ENCODE results near the gene HARBI1. TPM values are rescaled to one million over a fixed set of nuclear protein-coding genes. Genes with fewer than 3 reads are reported as not detected.

The HARBI1 gene
- total and polyA plus RNA-seq, 3 experiments from 2014 or later = 4.6 to 12.9 (median 5.3) TPM

GRCh38 chr11:46574656-46575055 lies 42.4 kb downstream of the HARBI1 start:
- Mint-ChIP-seq H3K4me3 (no peak overlapping the region), H3K27ac (peak overlapping the region in 3 of 8 donors; percentile 9 to 40 (median 25)), H3K4me1 (peaks cover 37 to 56% (median 51%) of the 10 kb centered on the region in 3 donors), H3K36me3 (peaks cover 6 to 20% (median 7%) of the 10 kb centered on the region in 3 donors), H3K9me3 (no peaks in the 10 kb centered on the region), H3K27me3 (no peaks in the 10 kb centered on the region)
- no peaks in the 10 kb centered on the region for H3K9me3 ChIP-seq (ENCODE audit: low read length)
- no peaks in the 10 kb centered on the region for H3K36me3 ChIP-seq (ENCODE audit: insufficient read depth, low read length)
- POLR2A ChIA-PET = interaction anchor here (0.6 kb wide), 2 partner anchors 99 to 246 kb away, joined by 4 to 5 read pairs; no protein-coding TSS in a partner anchor
- H3K4me1 ChIP-seq (ENCODE audit: insufficient read depth, low read length) = peaks cover 8% of the 10 kb centered on the region
- H3K27ac ChIP-seq (ENCODE audit: low read depth, low read length) = no peak overlapping the region
- no peaks in the 10 kb centered on the region for H3K27me3 ChIP-seq (ENCODE audit: insufficient read depth, low read length, poor library complexity, severe bottlenecking)
- no peak for DNase-seq
- H3K4me3 ChIP-seq (ENCODE audit: low read length) = no peak overlapping the region
- CTCF ChIA-PET = no interaction called here

GRCh38 chr11:46570790-46571398 lies 46.1 kb downstream of the HARBI1 start:
- no peaks in the 10 kb centered on the region for H3K9me3 ChIP-seq (ENCODE audit: low read length)
- no peak overlapping the region for H3K4me3 ChIP-seq (ENCODE audit: low read length)
- H3K9me3 Mint-ChIP-seq = no peaks in the 10 kb centered on the region
- H3K27me3 Mint-ChIP-seq = no peaks in the 10 kb centered on the region
- peaks cover 5 to 12% (median 6%) of the 10 kb centered on the region in 3 donors for H3K36me3 Mint-ChIP-seq
- H3K4me1 ChIP-seq (ENCODE audit: insufficient read depth, low read length) = peaks cover 8% of the 10 kb centered on the region
- H3K4me1 Mint-ChIP-seq = peaks cover 25 to 48% (median 37%) of the 10 kb centered on the region in 3 donors
- ChIA-PET POLR2A (interaction anchor here (0.7 kb wide), 1 partner anchor 10 kb away, joined by 3 read pairs; no protein-coding TSS in a partner anchor), CTCF (interaction anchor here (1.2 kb wide), 1 partner anchor 10 kb away, joined by 3 read pairs; no protein-coding TSS in a partner anchor)
- H3K4me3 Mint-ChIP-seq = peak overlapping the region in 2 of 7 donors; percentile 2 to 39
- H3K27ac ChIP-seq (ENCODE audit: low read depth, low read length) = no peak overlapping the region
- no peaks in the 10 kb centered on the region for H3K27me3 ChIP-seq (ENCODE audit: insufficient read depth, low read length, poor library complexity, severe bottlenecking)
- H3K27ac Mint-ChIP-seq = peak overlapping the region in 6 of 8 donors; percentile 5 to 48 (median 34)
- H3K36me3 ChIP-seq (ENCODE audit: insufficient read depth, low read length) = no peaks in the 10 kb centered on the region
- no peak for DNase-seq

- H3K9me3 Mint-ChIP-seq = no peaks in the 10 kb centered on the region
- Histone ChIP-seq H3K4me1 (ENCODE audit: insufficient read depth, low read length) (peaks cover 17% of the 10 kb centered on the region), H3K4me3 (ENCODE audit: low read length) (no peak overlapping the region), H3K9me3 (ENCODE audit: low read length) (no peaks in the 10 kb centered on the region), H3K36me3 (ENCODE audit: insufficient read depth, low read length) (no peaks in the 10 kb centered on the region), H3K27ac (ENCODE audit: low read depth, low read length) (no peak overlapping the region), H3K27me3 (ENCODE audit: insufficient read depth, low read length, poor library complexity, severe bottlenecking) (no peaks in the 10 kb centered on the region)
- H3K4me3 Mint-ChIP-seq = no peak overlapping the region
- peaks cover 0 to 6% (median 2%) of the 10 kb centered on the region in 3 donors for H3K36me3 Mint-ChIP-seq
- peak overlapping the region in 1 of 8 donors; percentile 29 for H3K27ac Mint-ChIP-seq
- ChIA-PET CTCF (no interaction called here), POLR2A (interaction anchor here (0.6 kb wide), 1 partner anchor 17 kb away, joined by 4 read pairs; no protein-coding TSS in a partner anchor)
- H3K27me3 Mint-ChIP-seq = no peaks in the 10 kb centered on the region
- DNase-seq = no peak
- H3K4me1 Mint-ChIP-seq = peaks cover 28 to 50% (median 44%) of the 10 kb centered on the region in 3 donors
Observed at GRCh38 chr11:46565232-46565840, 51.7 kb downstream of the HARBI1 start.

DNA sequence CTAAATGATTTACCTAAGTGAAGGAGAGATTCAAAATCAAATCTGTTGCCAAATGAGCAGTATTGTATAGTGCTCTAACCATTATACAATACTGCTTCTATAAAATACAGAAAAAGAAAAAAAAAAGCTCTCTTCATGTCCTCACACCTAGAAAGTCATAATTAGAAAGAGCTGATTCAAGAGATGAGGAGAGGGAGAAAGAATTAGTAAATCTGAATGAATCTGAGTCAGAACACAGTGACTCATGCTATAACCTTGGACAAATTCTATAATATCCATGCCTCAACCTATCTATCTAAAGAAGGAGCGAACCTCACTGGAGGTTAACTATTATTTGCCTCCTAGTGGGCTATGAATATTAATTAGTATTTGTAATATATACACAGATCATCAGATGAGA lies 52.6 kb downstream of the HARBI1 start:
- no peak overlapping the region for H3K27ac Mint-ChIP-seq

GRCh38 chr11:46562527-46562926 lies 54.5 kb downstream of the HARBI1 start:
- H3K27me3 Mint-ChIP-seq = no peaks in the 10 kb centered on the region
- Histone ChIP-seq H3K27me3 (ENCODE audit: insufficient read depth, low read length, poor library complexity, severe bottlenecking) (no peaks in the 10 kb centered on the region), H3K27ac (ENCODE audit: low read depth, low read length) (no peak overlapping the region), H3K4me3 (ENCODE audit: low read length) (no peak overlapping the region), H3K36me3 (ENCODE audit: insufficient read depth, low read length) (no peaks in the 10 kb centered on the region), H3K4me1 (ENCODE audit: insufficient read depth, low read length) (peaks cover 25% of the 10 kb centered on the region), H3K9me3 (ENCODE audit: low read length) (no peaks in the 10 kb centered on the region)
- CTCF ChIA-PET = interaction anchor here (1.0 to 3.9 kb wide), 2 partner anchors 26 to 55 kb away, joined by 3 to 12 read pairs; partner anchors contain the start of genes ATG13 and HARBI1
- peak overlapping the region in 1 of 7 donors; percentile 29 for H3K4me3 Mint-ChIP-seq
- H3K4me1 Mint-ChIP-seq = peaks cover 44 to 68% (median 62%) of the 10 kb centered on the region in 3 donors
- POLR2A ChIA-PET = no interaction called here
- H3K27ac Mint-ChIP-seq = peak overlapping the region in 7 of 8 donors; percentile 4 to 74 (median 64)
- H3K36me3 Mint-ChIP-seq = peaks cover 0 to 8% (median 2%) of the 10 kb centered on the region in 3 donors
- no peaks in the 10 kb centered on the region for H3K9me3 Mint-ChIP-seq
- no peak for DNase-seq

More for the DNA sequence above, 52.6 kb downstream of the HARBI1 start:
- DNase-seq = no peak
- Histone ChIP-seq H3K27ac (ENCODE audit: low read depth, low read length) (no peak overlapping the region), H3K27me3 (ENCODE audit: insufficient read depth, low read length, poor library complexity, severe bottlenecking) (no peaks in the 10 kb centered on the region), H3K36me3 (ENCODE audit: insufficient read depth, low read length) (no peaks in the 10 kb centered on the region), H3K9me3 (ENCODE audit: low read length) (no peaks in the 10 kb centered on the region), H3K4me1 (ENCODE audit: insufficient read depth, low read length) (peaks cover 20% of the 10 kb centered on the region), H3K4me3 (ENCODE audit: low read length) (no peak overlapping the region)
- H3K9me3 Mint-ChIP-seq = no peaks in the 10 kb centered on the region
- ChIA-PET POLR2A (no interaction called here), CTCF (no interaction called here)
- peaks cover 0 to 7% (median 2%) of the 10 kb centered on the region in 3 donors for H3K36me3 Mint-ChIP-seq
- peaks cover 34 to 55% (median 50%) of the 10 kb centered on the region in 3 donors for H3K4me1 Mint-ChIP-seq
- H3K27me3 Mint-ChIP-seq = no peaks in the 10 kb centered on the region
- no peak overlapping the region for H3K4me3 Mint-ChIP-seq

GRCh38 chr11:46560300-46560991 lies 56.6 kb downstream of the HARBI1 start:
- Histone ChIP-seq H3K27me3 (ENCODE audit: insufficient read depth, low read length, poor library complexity, severe bottlenecking) (no peaks in the 10 kb centered on the region), H3K36me3 (ENCODE audit: insufficient read depth, low read length) (no peaks in the 10 kb centered on the region), H3K4me3 (ENCODE audit: low read length) (peak overlapping the region; percentile 72), H3K4me1 (ENCODE audit: insufficient read depth, low read length) (peaks cover 35% of the 10 kb centered on the region), H3K9me3 (ENCODE audit: low read length) (no peaks in the 10 kb centered on the region), H3K27ac (ENCODE audit: low read depth, low read length) (peak overlapping the region; percentile 77)
- H3K4me3 Mint-ChIP-seq = peak overlapping the region; percentile 85 to 96 (median 88)
- no peaks in the 10 kb centered on the region for H3K9me3 Mint-ChIP-seq
- DNase-seq = peak in 1 of 5 donors; percentile 27
- H3K36me3 Mint-ChIP-seq = peaks cover 0 to 10% (median 2%) of the 10 kb centered on the region in 3 donors
- POLR2A ChIA-PET = interaction anchor here (0.8 to 2.0 kb wide), 5 partner anchors 10 to 57 kb away, joined by 3 to 13 read pairs (median 3); partner anchors contain the start of genes AMBRA1, ATG13 and HARBI1
- peaks cover 55 to 76% (median 73%) of the 10 kb centered on the region in 3 donors for H3K4me1 Mint-ChIP-seq
- no peaks in the 10 kb centered on the region for H3K27me3 Mint-ChIP-seq
- CTCF ChIA-PET = interaction anchor here (0.9 to 3.9 kb wide), 2 partner anchors 57 to 212 kb away, joined by 4 to 12 read pairs; partner anchors contain the start of genes ATG13 and HARBI1
- H3K27ac Mint-ChIP-seq = peak overlapping the region; percentile 63 to 98 (median 94)

DNA sequence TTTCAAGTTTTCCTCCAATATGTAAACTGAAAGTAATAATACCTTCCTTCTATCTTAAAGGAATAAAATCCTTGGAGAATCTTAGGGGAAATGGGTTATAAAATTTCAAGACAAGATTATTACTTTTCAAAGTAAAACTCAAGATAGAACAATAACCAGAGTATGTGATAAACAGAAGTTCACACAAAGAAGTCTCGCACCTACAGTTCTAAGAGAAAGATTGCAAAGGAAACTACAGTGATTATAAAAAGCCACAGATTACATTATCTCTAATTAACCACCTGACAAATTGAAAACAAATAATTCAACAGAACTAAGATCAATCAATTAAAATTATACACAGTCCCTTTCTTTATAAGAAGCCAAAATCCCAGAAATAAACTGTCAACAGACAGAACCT lies 57.2 kb downstream of the HARBI1 start:
- Histone ChIP-seq H3K4me1 (ENCODE audit: insufficient read depth, low read length) (peaks cover 41% of the 10 kb centered on the region), H3K4me3 (ENCODE audit: low read length) (peak overlapping the region; percentile 72), H3K27ac (ENCODE audit: low read depth, low read length) (peak overlapping the region; percentile 77), H3K36me3 (ENCODE audit: insufficient read depth, low read length) (no peaks in the 10 kb centered on the region), H3K27me3 (ENCODE audit: insufficient read depth, low read length, poor library complexity, severe bottlenecking) (no peaks in the 10 kb centered on the region), H3K9me3 (ENCODE audit: low read length) (no peaks in the 10 kb centered on the region)
- DNase-seq = no peak
- H3K27me3 Mint-ChIP-seq = no peaks in the 10 kb centered on the region
- peak overlapping the region; percentile 85 to 96 (median 88) for H3K4me3 Mint-ChIP-seq
- ChIA-PET CTCF (interaction anchor here (3.9 kb wide), 1 partner anchor 58 kb away, joined by 12 read pairs; the partner anchor contains the start of genes ATG13 and HARBI1), POLR2A (interaction anchor here (0.8 to 2.0 kb wide), 3 partner anchors 24 to 58 kb away, joined by 3 to 13 read pairs (median 3); partner anchors contain the start of genes ATG13 and HARBI1)
- peaks cover 61 to 81% (median 78%) of the 10 kb centered on the region in 3 donors for H3K4me1 Mint-ChIP-seq
- peaks cover 0 to 8% (median 2%) of the 10 kb centered on the region in 3 donors for H3K36me3 Mint-ChIP-seq
- no peaks in the 10 kb centered on the region for H3K9me3 Mint-ChIP-seq
- peak overlapping the region; percentile 63 to 98 (median 94) for H3K27ac Mint-ChIP-seq
